HG02763 (cell line): ENCODE results near the gene GRB10.
"Not testable (repeated sequence)": the region's sequence is repeated elsewhere in the genome, so short reads cannot be mapped to it uniquely, and the experiment has no call there.

ENCODE experiments used
- ATAC-seq: cut with Tn5 transposase; IDR thresholded peaks from one replicate; pipeline ENCODE4 v1.9.1; 2021; ENCODE audit warnings: mild to moderate bottlenecking, moderate library complexity; ENCODE audit not compliant: unreplicated experiment

Gene GRB10

GRCh38 chr7:50745336-50745735 is 37.4 kb downstream of the GRB10 start:
- ATAC-seq, result no peak

- ATAC-seq, result no peak
Measured at GRCh38 chr7:50743893-50744292, 38.8 kb downstream of the GRB10 start.

GRCh38 chr7:50743016-50743415 is 39.7 kb downstream of the GRB10 start:
- no peak for ATAC-seq

DNA sequence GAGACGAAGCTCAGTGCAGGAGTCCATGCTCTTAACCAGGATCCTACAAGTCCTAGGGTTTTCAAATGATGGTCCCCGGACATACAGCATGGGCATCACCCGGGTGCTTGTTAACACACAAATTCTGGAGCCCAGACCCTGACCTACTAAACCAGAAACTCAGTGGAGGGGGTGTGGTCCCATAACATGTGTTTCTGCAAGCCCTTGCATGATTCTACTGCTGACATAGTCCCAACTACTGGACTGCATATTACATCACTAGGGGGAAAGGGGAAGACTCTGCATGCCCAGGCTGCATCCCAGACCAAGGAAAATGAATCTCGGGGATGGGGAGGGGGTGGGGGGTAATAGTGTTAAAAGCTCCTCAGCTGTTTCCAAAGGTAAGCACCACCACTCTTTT is 40.3 kb downstream of the GRB10 start:
- ATAC-seq, result no peak

DNA sequence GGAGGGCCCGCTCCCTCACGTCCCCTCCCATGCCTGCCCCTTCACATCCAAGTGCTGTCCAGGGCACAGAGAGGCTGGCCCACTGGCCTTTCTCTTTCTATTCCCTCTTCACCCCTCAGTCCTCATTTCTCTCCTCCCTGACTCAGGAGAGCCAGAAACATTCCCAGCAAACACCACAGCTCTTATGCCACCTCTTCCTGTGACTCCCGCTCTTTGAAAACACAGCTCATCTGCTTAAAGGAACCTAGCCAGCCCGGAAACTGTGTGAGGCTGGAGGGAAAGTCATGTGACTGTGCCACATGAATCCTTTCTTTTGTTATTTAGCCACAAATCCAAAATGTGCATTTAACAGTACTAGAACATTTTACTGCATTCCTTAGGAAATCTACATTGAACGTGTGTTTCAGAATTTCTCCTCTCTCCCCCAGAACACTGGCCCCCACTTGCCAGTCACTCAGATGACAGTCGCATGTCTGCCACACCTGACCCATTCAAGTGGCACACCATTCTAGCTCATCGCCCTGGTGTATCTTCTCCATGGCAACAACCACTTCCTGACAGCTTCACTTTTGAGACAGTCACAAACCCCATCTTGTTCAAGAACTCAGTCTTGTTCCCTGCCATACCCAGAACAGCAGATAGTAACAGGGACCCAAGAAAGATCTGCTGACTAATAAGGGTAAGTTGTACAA is 42.8 kb downstream of the GRB10 start:
- peak; percentile 51 for ATAC-seq

GRCh38 chr7:50738932-50739331 is 43.8 kb downstream of the GRB10 start:
- no peak for ATAC-seq

DNA sequence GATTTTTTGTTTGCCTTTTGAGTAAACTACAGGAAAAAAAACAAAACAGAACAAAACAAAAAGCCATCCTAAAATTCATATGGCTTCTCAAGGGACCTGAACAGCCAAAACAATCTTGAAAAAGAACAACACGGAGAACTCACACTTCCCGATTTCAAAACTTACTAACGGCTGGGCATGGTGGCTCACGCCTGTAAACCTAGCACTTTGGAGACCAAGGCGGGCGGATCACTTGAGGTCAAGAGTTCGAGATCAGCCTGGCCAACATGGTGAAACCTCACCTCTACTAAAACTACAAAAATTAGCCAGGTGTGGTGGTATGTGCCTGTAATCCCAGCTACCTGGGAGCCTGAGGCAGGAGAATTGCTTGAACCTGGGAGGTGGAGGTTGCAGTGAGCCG is 46.9 kb downstream of the GRB10 start:
- ATAC-seq, result not testable (repeated sequence)

GRCh38 chr7:50735333-50735732 is 47.4 kb downstream of the GRB10 start:
- no peak for ATAC-seq

DNA sequence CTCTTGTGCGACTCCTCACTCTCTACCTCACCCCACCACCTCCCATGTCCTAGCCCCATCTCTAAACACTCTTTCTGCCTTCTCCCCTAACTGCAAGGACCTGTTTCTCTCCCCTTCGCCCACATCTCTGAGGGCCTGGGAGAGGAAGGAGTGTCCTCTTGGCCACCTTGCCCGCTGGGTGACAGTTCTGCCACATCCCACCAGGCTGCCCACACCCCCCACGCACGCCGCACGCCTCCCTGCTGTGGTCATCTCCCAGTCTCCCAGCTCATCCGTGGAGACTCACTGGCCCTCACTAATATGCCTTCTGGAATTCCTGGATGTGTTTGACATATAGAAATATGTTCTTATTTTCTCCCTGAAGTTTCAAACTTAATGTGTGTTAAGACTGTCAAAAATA is 48.5 kb downstream of the GRB10 start:
- ATAC-seq, result no peak

- no peak for ATAC-seq
Measured at GRCh38 chr7:50733552-50733951, 49.1 kb downstream of the GRB10 start.

- ATAC-seq, result no peak
Measured at GRCh38 chr7:50731703-50732582, 50.8 kb downstream of the GRB10 start.

DNA sequence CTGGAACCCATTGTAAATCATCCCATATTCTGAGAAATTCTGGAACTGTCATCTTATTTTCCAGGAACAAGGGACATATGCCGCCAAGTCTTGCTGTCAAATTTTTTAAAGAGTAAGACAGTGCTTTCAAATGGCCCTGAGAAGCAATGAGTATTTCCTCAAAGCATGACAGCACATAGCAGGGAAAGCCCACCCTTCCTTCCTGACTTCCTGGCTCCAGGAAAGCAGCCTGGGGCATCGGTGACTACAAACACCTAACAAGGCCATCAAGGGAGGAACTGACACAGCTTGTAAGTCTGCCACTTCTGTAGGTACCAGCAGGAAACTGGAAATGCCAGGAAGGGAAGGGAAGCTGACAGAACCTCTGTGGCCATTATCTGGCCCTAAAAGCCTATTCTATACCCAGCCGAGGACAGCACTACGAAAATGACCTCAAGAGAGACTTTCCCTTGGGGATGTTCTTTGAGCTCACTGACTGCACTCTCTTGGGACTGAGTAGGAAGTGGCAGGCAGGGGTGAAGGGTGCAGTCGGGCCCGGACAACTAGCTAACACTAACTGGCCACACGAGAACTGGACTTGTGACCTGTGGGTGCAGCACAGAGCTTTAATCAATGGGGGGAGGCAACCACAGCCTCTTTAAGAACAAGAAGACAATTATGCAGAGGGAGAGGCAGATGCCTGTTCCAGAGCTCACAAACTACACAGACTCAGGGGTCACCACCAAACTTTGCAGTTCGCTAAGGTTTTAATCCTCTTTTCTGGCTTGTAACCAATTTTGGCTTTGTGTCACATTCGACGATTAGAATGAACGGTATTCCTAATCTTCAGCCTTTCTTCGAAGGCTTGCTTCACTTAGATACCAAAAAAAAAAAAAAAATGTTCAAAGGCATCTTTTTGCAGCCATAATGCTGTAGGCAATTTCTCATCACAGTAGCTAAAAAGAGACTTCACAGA is 52.0 kb downstream of the GRB10 start:
- no peak for ATAC-seq

DNA sequence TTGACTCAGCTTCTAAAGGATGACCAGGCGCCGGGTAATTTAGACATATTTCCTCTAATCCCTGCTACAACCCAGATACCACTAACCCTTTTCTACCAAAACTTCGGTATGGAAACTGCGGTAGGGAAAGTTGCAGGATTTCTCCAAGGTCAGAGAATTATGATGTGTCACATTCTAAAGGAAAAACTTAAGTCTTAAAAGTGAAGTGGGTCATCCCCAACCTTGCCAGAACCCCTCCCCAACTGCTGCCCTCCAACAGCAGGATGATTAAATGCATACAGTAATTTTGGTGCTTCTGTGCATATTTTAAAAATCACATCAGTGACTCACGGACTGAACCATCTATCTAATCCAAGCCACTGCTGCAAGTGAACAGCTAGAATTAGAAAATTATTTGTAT is 52.7 kb downstream of the GRB10 start:
- ATAC-seq, result no peak

- ATAC-seq, result no peak
Measured at GRCh38 chr7:50728184-50728583, 54.5 kb downstream of the GRB10 start.

DNA sequence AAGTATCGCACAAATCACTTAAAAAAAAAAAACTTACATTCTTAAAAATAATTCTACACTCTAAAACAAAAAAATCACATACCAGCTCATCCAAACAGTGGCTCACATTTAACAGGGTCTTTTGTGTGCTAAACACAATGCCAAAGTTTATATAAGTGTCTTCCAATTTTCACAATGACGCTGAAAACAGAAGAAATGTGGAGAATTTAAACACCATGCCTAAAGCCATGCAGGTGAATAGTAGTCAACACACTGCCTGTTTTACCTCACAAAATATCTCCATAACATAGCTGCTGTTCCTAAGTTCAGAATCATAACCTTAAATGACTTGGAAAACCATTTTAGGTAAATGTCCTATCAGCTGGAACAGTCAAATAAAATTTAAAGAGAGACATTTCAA is 55.0 kb downstream of the GRB10 start:
- no peak for ATAC-seq

DNA sequence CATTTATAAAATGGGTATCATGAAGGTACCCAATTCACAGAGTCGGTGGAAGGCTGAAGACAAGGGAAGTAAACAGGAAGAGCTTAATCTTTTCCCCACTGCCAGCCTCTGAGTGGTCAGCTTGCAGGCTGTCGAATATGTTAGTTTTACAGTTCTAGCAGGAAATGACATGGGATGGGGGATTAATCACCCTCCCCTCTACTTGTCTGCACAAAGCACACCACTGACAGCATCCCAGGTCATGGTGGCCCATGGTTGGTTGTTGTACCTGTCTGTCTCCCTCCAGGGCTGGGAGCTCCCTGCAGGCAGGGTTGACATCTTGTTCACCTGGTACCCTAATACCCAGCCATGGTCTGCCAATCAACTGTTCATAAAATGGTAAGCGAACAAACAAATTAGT is 55.6 kb downstream of the GRB10 start:
- ATAC-seq, result no peak

DNA sequence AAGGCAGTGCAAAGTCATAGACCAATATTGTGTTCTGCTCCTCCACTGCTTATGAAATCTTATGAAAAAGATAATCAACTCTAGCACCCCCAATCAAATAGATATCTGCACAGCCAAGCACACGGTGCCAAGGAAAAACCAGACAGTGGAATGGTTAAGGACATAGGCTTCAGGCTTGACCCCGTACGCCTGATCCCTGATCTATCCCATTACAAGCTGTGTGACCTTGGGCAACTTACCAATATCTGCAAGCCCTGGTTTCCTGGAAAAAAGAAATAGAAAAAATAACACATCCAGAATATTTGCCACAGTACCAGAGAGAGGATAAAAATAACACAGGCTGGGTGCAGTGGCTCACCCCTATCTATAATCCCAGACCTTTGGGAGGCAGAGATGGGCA is 56.9 kb downstream of the GRB10 start:
- ATAC-seq, result no peak

GRCh38 chr7:50724526-50725520 is 57.9 kb downstream of the GRB10 start:
- no peak for ATAC-seq

GRCh38 chr7:50723888-50724287 is 58.8 kb downstream of the GRB10 start:
- ATAC-seq, result no peak

DNA sequence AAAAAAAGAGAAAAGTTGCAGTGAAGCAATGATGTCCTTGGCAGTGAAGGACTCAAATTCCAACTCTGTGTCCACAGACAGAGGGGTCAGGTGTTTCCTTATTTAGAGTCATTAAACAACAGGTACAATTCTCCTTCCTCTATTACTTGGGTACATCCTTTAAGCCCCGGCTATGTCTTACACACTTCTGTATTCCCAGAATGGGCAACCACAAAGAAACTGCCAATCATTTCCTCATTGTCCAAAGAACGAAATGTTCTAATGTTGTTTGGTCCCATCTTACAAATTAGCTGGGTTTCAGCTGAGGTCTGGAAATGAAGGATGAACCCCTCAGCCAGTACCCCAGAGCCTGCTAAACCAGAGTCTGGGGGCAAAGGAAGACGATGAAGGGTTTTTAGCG is 59.5 kb downstream of the GRB10 start:
- no peak for ATAC-seq
